ENCODE measurements around the gene ANKRD52. TPM values are rescaled to one million over a fixed set of nuclear protein-coding genes. Genes with fewer than 3 reads are reported as not detected.

The ANKRD52 gene
- 30.0 and 41.4 TPM in 2 replicates for total RNA-seq

GRCh38 chr12:56258068-56258819 lies at the start of gene ANKRD52:
TSS of gene ANKRD52 (minus strand) at chr12:56258384. CDS start at chr12:56258269, 115 bp downstream.

GRCh38 chr12:56299853-56300643 lies 41.9 kb upstream of the ANKRD52 start, which contains the start of gene CS:
TSS of gene CS (minus strand) at chr12:56300330. CDS start at chr12:56300201, 129 bp downstream.

GRCh38 chr12:56266693-56267442 lies 8.7 kb upstream of the ANKRD52 start, which contains the start of gene COQ10A:
TSS of gene COQ10A (plus strand) at chr12:56266942. CDS start at chr12:56267119, 177 bp downstream.

GRCh38 chr12:56229916-56230431 lies 28.2 kb downstream of the ANKRD52 start, which contains the start of gene SLC39A5:
TSS of gene SLC39A5 (plus strand) at chr12:56230051. CDS start at chr12:56231275, 1,224 bp downstream.

GRCh38 chr12:56224102-56224701 lies 34.0 kb downstream of the ANKRD52 start, which contains the start of gene NABP2:
TSS of gene NABP2 (plus strand) at chr12:56224342. CDS start at chr12:56224857, 515 bp downstream.

GRCh38 chr12:56221757-56222530 lies 36.2 kb downstream of the ANKRD52 start, which contains the start of gene RNF41:
TSS of gene RNF41 (minus strand) at chr12:56221922. CDS start at chr12:56214047, 7,875 bp downstream.

GRCh38 chr12:56189099-56189917 lies 68.9 kb downstream of the ANKRD52 start, which contains the start of gene SMARCC2:
TSS of gene SMARCC2 (minus strand) at chr12:56189483. CDS start at chr12:56189461, 22 bp downstream.

Other genes with a start within 250 kb of the ANKRD52 start
- gene IKZF4, start 237.3 kb downstream of the ANKRD52 start, total RNA-seq = 2.4 and 2.7 TPM in 2 replicates
- 30.0 and 59.0 TPM in 2 replicates for gene RPS26, start 216.5 kb downstream of the ANKRD52 start, total RNA-seq
- gene ERBB3, start 178.2 kb downstream of the ANKRD52 start, total RNA-seq = 0.10 and 0.52 TPM in 2 replicates
- 82.9 and 117 TPM in 2 replicates for gene PA2G4, start 153.8 kb downstream of the ANKRD52 start, total RNA-seq
- gene RPL41, start 141.8 kb downstream of the ANKRD52 start, total RNA-seq = 1,763 and 2,202 TPM in 2 replicates
- gene ZC3H10, start 140.1 kb downstream of the ANKRD52 start, total RNA-seq = 5.3 and 5.5 TPM in 2 replicates
- 237 and 257 TPM in 2 replicates for gene ESYT1, start 130.1 kb downstream of the ANKRD52 start, total RNA-seq
- 56.4 and 58.6 TPM in 2 replicates for gene MYL6B, start 105.8 kb downstream of the ANKRD52 start, total RNA-seq
- gene MYL6, start 100.0 kb downstream of the ANKRD52 start, total RNA-seq = 850 and 1,190 TPM in 2 replicates
- gene SMARCC2, start 68.9 kb downstream of the ANKRD52 start, total RNA-seq = 55.4 and 57.7 TPM in 2 replicates
- 154 and 182 TPM in 2 replicates for gene RNF41, start 36.5 kb downstream of the ANKRD52 start, total RNA-seq
- 25.4 TPM in 2 replicates for gene NABP2, start 34.0 kb downstream of the ANKRD52 start, total RNA-seq
- 0.20 and 0.40 TPM in 2 replicates for gene SLC39A5, start 28.3 kb downstream of the ANKRD52 start, total RNA-seq
- gene COQ10A, start 8.6 kb upstream of the ANKRD52 start, total RNA-seq = 6.3 and 8.2 TPM in 2 replicates
- gene CS, start 41.9 kb upstream of the ANKRD52 start, total RNA-seq = 133 and 159 TPM in 2 replicates
- 58.6 and 100 TPM in 2 replicates for gene CNPY2, start 57.6 kb upstream of the ANKRD52 start, total RNA-seq
- 27.6 and 30.9 TPM in 2 replicates for gene PAN2, start 75.6 kb upstream of the ANKRD52 start, total RNA-seq
- gene IL23A, start 80.5 kb upstream of the ANKRD52 start, total RNA-seq = not detected in 2 replicates
- gene STAT2, start 101.7 kb upstream of the ANKRD52 start, total RNA-seq = 229 and 230 TPM in 2 replicates
- not detected in 2 replicates for gene APOF, start 104.5 kb upstream of the ANKRD52 start, total RNA-seq
- 6.7 and 7.2 TPM in 2 replicates for gene TIMELESS, start 191.0 kb upstream of the ANKRD52 start, total RNA-seq
- gene MIP, start 196.3 kb upstream of the ANKRD52 start, total RNA-seq = 0.13 TPM in 1 of 2 replicates, not detected in the other
- gene SPRYD4, start 210.2 kb upstream of the ANKRD52 start, total RNA-seq = 1.2 and 1.9 TPM in 2 replicates
- 0.13 and 0.20 TPM in 2 replicates for gene GLS2, start 229.8 kb upstream of the ANKRD52 start, total RNA-seq